ENCODE results near the gene ATP1A2.

The ATP1A2 gene

GRCh38 chr1:160130939-160131338 is 15.4 kb downstream of the ATP1A2 start:
- ChIA-PET POLR2A (no interaction called here), CTCF (interaction anchor here (1.2 to 2.0 kb wide), 2 partner anchors 53 to 62 kb away, joined by 5 read pairs; no protein-coding TSS in a partner anchor)
- TF ChIP-seq CTCF (IDR thresholded peaks at IDR 0.05; ENCODE audit: control extremely low read depth, extremely low read depth, low read depth, missing control alignments), result no peak
- DNase-seq (ENCODE audit: extremely low spot score), result no peak

DNA sequence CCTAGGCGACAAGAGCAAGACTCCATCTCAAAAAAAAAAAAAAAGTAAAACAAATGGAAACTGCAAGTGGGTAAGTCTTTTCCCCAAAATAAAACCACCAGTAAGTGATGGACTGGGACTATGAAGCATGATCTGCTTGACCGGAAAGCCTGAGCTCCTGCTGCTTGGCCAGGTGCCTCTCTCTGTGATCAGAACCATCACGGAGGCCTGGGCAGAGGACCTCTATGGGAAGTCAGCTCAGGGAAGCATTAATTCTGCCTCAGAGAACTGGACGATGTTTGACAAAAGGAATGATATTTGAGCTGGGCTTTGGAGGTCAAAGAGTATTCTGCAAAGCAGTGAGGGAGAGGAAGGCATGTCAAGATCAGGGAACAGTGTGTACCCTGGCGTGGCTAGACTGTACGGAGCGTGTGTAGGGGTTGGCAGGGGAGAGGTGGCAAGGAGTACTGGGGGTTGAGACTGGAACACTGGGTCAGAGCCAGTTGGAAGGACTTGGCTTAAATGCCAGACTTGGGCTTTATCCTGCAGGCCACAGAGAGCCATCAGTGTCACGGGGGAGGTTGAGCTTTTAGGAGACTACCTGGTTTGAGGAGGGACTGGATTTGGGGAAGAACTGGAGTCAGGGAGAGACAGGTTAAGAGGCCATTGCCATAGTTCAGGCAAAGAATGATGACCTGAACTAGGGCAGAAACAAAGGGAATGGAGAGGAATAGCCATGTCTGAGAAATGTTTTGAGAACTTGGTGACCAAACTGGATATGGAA is 16.4 kb downstream of the ATP1A2 start:
- no peak for DNase-seq (ENCODE audit: extremely low spot score)
- ChIA-PET POLR2A (no interaction called here), CTCF (interaction anchor here (0.8 kb wide), 1 partner anchor 30 kb away, joined by 4 read pairs; no protein-coding TSS in a partner anchor)
- TF ChIP-seq CTCF (IDR thresholded peaks at IDR 0.05; ENCODE audit: control extremely low read depth, extremely low read depth, low read depth, missing control alignments), result no peak

GRCh38 chr1:160133990-160134770 is 18.6 kb downstream of the ATP1A2 start:
- POLR2A ChIA-PET, result no interaction called here
- no peak for TF ChIP-seq CTCF (IDR thresholded peaks at IDR 0.05; ENCODE audit: control extremely low read depth, extremely low read depth, low read depth, missing control alignments)
- DNase-seq (ENCODE audit: extremely low spot score), result no peak
- CTCF ChIA-PET, result no interaction called here

DNA sequence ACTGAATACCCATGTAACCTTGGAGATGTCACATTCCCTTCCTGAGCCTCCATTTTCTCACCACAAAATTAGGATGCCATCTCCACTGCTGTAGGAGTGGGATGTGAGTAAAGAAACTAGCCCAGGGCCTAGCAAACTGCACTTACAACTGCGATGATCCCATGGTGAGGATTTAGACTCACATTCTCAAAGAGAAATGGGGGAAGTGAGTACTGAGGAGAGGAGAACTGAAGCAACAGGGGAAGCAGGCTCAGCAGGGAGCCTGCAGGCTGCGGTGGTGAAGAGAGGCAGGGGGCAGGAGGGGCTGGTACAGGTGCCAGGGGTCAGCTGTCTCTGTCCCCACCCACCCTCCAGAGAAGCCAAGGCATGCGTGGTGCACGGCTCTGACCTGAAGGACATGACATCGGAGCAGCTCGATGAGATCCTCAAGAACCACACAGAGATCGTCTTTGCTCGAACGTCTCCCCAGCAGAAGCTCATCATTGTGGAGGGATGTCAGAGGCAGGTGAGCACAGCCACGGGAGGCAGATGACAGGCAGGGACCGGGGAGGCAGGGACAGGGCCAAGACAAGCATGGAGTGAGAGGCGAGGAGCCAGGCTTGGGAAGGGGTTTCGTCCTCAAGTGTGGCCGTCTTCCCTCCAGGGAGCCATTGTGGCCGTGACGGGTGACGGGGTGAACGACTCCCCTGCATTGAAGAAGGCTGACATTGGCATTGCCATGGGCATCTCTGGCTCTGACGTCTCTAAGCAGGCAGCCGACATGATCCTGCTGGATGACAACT is 19.4 kb downstream of the ATP1A2 start:
- no peak for DNase-seq (ENCODE audit: extremely low spot score)
- ChIA-PET CTCF (no interaction called here), POLR2A (no interaction called here)
- no peak for TF ChIP-seq CTCF (IDR thresholded peaks at IDR 0.05; ENCODE audit: control extremely low read depth, extremely low read depth, low read depth, missing control alignments)

GRCh38 chr1:160136121-160136925 is 20.8 kb downstream of the ATP1A2 start:
- no peak for DNase-seq (ENCODE audit: extremely low spot score)
- CTCF ChIA-PET, result no interaction called here
- POLR2A ChIA-PET, result no interaction called here
- no peak for TF ChIP-seq CTCF (IDR thresholded peaks at IDR 0.05; ENCODE audit: control extremely low read depth, extremely low read depth, low read depth, missing control alignments)

DNA sequence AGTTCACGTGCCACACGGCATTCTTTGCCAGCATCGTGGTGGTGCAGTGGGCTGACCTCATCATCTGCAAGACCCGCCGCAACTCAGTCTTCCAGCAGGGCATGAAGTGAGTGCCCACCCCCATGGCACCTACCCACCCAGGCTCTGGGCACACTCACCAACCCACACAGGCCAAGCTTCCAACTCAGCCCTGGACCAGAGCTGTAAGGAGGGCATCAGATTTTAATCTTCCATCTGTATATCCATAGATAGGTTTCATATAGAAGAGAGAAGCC is 21.3 kb downstream of the ATP1A2 start:
- DNase-seq (ENCODE audit: extremely low spot score), result no peak
- TF ChIP-seq CTCF (IDR thresholded peaks at IDR 0.05; ENCODE audit: control extremely low read depth, extremely low read depth, low read depth, missing control alignments), result no peak
- POLR2A ChIA-PET, result no interaction called here
- CTCF ChIA-PET, result no interaction called here

Measured in GM10248 (cell line).